Stimulated activated CD4-positive, alpha-beta T cell treated with anti-CD3 and anti-CD28 coated beads, Interleukin-15, amount 100 ng/mL, for 1 hour (primary cell): Measurements from ENCODE around the gene TMEM92.
"Not testable (repeated sequence)": the region's sequence is repeated elsewhere in the genome, so short reads cannot be mapped to it uniquely, and the experiment has no call there.

Experiments used
- DNase-seq, 2 donors: peaks; one replicate each; pipeline ENCODE4 v3.0.0-alpha.2; 2020; ENCODE audit warnings: low read depth in 1 of 2, low spot score in 1 of 2

Gene TMEM92

GRCh38 chr17:50261051-50261915, 13.0 kb upstream of the TMEM92 start:
- no peak for DNase-seq

DNA sequence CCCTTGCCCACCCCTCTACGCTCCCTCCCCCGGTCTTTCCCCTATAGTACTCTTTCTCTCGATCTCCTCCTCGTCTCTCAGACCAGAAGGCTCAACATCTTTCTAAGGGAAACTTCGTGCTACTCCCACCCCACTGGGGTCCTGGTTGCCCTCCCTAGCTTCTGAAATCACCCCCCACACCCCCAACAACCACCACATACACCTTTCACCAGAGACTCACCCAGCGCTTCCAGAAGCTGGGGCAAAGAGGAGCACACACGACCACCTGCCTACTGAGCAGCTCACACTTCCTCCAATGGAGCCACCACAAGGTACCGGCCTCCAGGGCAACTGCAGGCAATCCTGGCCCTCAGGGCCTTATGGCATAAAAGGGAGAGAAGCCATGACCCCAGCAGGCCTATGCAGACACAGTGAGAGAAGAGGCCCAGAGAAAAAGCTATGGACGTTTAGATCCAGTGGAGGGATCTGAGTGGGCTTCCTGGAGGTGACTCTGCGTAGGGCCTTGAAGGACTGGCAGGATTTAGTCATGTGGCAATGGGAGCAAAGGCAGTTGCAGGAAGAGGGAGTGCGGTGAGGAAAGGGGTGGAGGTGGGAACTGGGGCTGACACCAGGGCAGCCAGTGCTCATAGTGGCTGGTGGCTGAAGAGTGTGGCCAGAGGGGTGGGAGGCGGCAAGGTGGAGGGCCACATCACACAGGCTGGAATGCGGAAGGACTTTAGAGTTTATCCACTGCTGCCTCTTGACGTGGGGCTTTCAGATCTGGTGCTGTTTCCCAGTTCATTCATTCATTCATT, 12.1 kb upstream of the TMEM92 start:
- DNase-seq, result no peak

GRCh38 chr17:50263331-50264262, 10.7 kb upstream of the TMEM92 start:
- DNase-seq, result no peak

GRCh38 chr17:50264263-50265113, 9.8 kb upstream of the TMEM92 start:
- no peak for DNase-seq

GRCh38 chr17:50265212-50265611, 9.1 kb upstream of the TMEM92 start:
- no peak for DNase-seq

GRCh38 chr17:50265690-50266315, 8.5 kb upstream of the TMEM92 start:
- no peak for DNase-seq

DNA sequence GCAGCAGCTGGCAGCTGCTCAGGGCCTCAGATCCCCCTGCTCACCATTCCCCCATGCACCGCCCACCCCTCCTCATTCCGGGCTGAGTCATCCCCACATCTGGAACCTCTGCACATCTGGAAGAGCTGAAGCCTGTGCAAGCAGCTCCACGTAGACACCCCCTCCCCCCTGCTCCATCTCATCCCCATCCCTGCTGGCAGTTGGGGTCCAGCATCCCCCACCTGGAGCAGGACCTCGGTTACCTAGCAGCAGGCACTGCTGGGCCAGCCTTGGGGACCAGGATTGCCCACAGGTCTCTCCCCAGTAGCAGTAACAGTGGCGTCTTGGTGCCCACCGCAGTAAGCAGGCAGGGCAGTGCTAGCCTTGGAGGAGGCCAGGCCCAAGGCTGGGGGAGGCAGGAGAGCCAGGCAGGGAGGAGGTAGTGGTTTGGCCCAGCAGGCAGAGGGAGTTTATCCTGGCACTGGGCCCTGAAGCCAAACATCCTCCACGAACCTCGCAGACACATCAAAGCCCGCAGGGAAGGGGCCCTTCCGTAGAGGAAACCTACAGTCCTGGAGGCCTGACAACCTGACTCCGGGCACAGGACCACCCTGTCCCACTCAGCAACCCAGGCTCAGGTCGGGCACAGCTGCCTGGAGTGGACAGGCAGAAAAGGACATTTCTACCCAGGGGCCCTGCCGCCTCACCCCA, 7.7 kb upstream of the TMEM92 start:
- DNase-seq, result no peak

GRCh38 chr17:50267074-50267841, 7.0 kb upstream of the TMEM92 start:
- DNase-seq, result no peak

DNA sequence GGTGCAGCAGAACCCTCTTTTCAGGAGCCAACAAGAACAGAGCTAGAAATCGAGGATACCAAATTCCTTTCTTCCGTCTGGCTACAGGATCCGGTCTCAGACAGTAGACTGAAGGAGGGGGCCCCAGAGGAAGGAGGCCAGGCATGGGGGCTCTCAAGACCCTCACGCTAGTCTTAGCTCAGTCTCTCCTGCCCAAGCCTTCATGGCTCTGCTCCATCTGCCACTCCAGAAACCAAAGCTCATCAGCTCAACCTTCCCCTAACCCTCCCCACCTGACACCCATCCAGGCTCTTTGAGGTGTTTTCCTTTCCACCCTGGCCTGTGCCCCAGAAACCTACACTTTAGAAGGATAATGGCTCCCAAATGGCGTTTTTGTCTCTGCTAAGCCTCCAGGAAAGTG, 6.2 kb upstream of the TMEM92 start:
- no peak for DNase-seq

DNA sequence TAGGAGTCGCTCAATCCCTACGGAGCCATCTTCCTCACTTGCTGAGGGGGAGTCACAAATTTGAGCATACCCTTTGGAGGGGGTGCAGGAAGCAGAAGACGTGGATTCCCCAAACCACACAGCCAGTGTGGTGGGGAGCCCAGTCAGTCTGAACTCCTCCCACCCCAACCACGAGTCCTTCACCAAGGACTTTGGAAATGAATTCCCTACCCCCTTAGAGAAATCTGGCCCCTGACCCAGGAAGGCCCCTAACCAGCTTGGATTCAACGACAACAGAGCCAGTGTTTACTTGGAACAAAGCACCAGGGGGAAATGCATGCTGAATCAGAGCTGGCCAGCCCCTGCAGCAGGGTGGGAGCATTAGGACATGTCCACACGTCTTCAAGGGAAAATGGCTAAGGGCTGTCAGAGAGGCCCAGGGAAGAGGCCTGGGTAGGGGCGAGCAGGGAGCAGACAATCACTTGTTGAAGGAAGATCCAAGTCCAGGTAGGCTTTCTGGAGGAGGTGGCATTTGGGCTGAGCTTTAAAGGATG, 5.5 kb upstream of the TMEM92 start:
- no peak for DNase-seq

DNA sequence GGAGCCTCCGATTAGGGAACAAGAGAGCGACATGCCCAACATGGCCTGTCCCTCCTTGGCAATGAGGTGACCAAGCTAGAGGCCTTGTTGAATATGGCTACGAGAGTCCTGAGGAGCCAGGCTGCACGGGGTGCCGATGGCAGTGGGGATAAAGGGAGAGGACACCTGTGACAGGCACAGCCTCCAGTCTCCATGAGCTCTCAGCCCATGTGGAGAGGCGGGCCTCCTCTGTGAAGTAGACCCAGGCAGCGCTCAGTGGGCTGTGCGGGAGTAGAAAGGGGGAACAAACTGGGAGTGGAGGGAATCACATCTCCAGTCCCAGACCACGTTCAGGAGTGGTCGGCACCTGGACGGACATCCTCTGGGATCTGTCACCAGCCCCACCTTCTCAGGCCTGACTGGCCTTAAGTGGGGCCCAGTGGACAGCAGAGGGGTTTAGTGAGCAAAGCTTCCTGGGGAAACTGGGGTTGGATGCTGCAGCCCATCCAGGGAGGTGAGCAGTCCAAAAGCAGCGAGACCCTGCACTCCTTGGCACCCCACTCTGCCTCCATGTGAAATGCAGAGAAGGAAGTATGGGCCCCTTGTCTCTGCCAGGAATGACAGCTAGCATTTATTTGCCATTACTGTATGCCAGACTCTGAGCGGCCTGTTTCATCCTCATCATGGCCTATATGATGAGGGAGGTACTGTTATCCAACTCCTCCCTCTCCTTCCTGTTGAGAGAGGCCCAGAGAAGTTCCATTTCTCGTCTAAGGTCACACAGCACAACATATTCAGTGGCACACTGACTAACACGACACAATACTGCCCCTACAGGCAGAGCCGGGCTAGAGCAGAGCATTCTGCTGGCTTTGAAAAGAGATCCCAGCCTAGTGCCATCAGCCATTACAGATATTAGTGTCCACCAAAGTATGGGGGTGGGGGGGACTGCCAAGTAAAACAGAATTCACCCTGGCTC, 4.5 kb upstream of the TMEM92 start:
- DNase-seq, result peak in 1 of 2 donors; percentile 32

- DNase-seq, result no peak
Measured at GRCh38 chr17:50270435-50271362, 3.6 kb upstream of the TMEM92 start.

DNA sequence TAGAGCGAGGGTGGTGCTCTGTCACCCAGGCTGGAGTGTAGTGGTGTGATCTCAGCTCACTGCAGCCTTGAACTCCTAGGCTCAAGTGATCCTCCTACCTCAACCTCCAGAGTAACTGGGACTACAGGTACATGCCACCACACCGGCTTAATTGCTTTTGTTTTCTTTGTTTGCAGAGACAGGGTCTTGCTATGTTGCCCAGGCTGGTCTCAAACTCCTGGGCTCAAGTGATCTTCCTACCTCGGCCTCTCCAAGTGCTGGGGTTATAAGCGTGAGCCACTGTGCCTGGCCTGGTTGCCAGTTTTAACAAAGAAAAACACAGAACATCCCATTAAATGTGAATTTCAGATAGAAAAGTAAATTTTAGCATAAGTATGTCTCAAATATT, 2.9 kb upstream of the TMEM92 start:
- not testable (repeated sequence) for DNase-seq

DNA sequence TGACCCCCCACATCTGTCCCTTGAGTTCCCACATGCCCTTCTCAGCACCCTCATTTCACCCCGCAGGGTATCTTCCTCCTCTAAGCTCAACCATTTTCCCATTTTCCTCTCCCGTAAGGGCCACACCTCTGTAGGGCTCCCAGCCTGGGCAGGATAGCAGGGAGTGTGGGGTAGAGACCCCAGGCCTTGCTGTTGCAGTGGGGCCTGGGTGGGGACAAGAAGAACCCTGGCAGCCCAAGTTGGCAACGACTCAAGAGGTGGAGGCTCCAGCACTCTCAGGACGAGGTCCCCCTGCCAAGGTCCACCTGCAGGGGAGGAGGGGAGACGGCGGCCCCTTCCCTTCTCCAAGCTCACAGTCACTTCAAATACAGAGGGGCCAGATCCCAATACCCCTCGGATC, 2.0 kb upstream of the TMEM92 start:
- no peak for DNase-seq

DNA sequence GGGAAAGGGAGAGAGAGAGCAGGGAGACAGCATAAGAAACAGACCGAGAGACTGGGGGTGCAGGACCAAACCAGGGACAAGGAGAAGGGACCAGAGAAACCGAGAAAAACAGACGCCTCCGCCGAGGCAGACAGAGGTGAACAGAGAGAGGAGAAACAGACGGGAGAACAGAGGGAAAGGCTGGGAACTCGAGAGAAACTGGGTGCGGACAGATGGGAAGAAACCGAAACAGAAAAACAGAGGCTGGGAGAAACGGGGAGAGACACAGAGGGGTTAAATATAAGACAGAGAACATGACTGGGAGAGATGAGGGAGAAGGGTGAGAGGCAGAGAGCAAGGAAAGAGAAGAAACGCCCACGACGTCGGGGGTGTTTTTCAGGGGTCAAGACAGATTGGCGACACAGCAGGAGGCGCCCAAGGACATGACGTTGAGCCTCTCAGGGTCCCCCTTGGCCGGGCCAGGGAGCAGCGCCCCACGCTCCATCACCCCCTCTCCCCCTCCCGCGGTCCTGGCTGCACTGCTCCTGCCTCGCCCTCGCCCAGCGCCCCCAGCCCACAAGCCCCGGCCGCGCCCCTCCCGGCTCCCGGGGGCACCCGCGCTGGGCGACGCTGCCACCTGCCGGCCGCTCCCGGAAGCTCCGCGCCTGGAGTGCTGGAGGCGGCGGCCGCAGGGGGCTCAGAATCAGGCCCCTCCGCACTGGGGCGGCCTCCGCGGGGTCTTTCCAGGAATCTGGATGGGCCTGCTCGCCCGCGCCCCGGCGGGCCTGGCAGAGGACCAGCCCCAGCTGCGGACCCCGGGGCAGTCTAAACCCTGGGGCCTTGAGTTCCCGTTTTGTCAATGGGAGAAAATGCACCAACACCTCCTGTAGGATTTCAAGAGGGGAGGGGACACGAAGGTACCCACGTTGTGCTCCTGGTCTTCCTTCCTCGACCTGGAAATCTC, 1.3 kb upstream of the TMEM92 start:
- DNase-seq, result peak; percentile 14 to 48
